CD4-positive, alpha-beta T cell treated with Interleukin-15 for 4 hours (primary cell): ENCODE measurements around the gene KLHDC8A.
A peak's percentile ranks its signal among the peaks of the same experiment; 100 is the strongest.
"Not testable (repeated sequence)": the region's sequence is repeated elsewhere in the genome, so short reads cannot be mapped to it uniquely, and the experiment has no call there.

Experiments
- DNase-seq: peaks from one replicate; pipeline ENCODE4 v3.0.0-alpha.2; 2020; ENCODE audit warnings: low spot score

The KLHDC8A gene

GRCh38 chr1:205371871-205372660 is 15.3 kb upstream of the KLHDC8A start:
- DNase-seq: no peak

GRCh38 chr1:205370780-205371179 is 14.1 kb upstream of the KLHDC8A start:
- DNase-seq: no peak

GRCh38 chr1:205369701-205370123 is 13.0 kb upstream of the KLHDC8A start:
- DNase-seq: no peak

DNA sequence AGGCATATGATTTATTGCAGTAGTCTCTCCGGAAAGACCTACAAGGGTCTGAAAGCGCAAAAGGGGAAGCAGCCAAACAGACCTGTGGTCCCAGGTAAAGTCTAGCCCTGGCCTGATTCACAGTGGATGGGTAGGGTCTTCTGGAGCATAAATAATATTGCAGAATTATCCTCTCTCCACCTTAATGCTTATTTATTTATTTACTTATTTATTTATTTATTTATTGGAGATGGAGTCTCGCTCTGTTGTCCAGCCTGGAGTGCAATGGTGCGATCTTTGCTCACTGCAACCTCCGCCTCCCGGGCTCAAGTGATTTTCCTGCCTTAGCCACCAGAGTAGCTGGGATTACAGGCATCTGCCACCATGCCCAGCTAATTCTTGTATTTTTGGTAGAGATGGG is 11.8 kb upstream of the KLHDC8A start:
- no peak for DNase-seq

DNA sequence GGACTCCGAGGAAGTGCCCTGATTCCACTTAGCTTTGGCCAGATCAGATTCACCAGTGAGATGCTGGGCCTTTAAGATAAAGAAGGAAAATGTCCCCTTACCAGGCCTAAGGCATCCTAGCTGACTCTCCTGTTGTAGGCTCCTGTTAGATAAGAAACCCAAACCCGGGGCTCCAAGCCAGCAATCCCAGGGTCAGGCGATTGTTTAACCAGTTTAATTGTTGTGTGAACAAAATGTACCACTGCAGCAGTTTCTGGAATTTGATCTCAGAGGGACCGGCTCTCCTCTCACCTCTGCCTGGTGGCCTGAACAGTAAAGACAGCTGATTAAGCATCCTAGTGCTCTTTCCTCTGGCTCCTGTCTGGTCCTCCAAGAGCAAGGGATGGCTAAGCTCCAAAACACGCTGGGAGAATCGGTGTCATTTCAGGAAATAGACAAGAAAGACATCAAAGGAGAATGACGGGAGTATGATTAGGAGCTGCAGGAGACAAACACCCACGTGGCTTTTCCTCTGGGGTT is 9.3 kb upstream of the KLHDC8A start:
- no peak for DNase-seq

- not testable (repeated sequence) for DNase-seq
Observed at GRCh38 chr1:205365086-205365485, 8.4 kb upstream of the KLHDC8A start.

DNA sequence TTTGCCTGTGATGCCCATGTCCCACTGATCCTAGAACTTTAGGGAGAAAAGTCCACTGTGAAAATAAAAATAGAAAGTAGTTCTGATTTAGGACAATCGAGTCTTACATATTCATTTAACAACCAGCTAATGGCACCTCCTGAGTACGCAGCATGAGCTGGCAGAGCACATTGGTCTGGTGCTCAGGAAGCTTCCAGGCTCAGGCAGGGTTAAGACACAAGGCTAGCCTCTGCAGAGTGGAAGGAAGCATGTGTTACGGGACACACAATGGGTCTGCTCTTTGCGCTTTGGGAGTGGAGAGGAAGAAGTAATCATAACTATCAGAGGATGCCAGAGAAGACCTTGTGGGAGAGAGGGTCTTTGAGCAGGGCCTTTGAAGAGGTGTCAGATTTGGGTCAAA is 4.2 kb upstream of the KLHDC8A start:
- no peak for DNase-seq

GRCh38 chr1:205359771-205360565 is 3.2 kb upstream of the KLHDC8A start:
- no peak for DNase-seq

GRCh38 chr1:205358579-205358978 is 1.9 kb upstream of the KLHDC8A start:
- no peak for DNase-seq

- no peak for DNase-seq
Observed at GRCh38 chr1:205357567-205357966, 845 bp upstream of the KLHDC8A start.

DNA sequence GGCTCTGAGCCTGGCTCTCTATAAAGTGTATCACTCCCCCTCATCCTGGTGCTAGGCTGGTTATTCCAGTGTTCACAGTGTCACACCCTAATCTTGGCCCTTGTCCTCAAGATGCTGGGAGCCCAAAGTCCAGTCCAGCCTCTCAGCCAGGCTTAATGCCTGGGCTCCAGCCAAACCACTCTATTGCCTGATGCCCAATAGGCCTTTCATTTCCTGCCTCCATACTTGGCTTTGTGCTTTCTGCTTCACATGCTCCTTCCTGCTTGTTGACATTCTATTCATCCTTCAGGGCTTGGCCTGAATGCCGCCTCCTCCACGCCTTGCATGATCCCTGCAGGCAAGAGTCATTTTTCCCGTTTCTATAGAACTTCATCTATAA is 1.7 kb downstream of the KLHDC8A start:
- DNase-seq: no peak

DNA sequence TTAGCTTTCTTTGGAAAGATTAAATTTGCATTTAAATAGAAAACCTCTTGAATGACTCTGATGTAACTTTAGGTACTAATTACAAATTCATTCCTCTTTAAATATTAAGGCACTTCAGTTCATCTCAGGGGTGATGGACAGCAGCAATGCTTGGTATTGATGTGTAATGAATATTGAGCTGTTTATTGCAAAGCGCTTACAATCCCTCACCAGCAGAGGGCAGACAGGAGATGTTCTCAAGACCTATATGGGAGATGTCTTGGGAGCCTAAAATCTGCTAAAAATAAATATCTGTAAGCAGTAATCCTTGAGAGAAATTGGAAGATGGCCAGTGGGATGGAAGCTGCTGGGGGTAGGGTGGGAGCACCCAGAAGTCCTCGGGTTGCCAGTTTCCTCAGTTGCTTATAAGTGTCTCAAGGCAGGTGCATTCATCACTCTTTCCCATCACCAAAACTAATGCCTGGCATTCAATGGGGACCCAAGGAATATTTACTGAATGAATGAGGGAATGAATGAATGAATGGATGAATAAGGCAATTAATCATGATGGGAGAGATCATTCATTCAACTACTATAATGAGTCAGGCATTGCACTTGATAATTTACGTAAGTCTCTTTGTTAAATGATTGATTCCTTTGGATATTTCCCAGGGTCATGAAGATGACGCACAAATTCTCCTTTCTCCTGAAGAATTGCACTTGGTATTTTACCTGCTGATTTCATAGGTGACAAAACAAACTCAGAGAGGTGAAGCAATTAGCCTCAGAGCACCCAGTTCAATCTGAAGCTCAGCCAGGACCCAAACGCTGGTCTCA is 2.3 kb downstream of the KLHDC8A start:
- peak; percentile 68 for DNase-seq

DNA sequence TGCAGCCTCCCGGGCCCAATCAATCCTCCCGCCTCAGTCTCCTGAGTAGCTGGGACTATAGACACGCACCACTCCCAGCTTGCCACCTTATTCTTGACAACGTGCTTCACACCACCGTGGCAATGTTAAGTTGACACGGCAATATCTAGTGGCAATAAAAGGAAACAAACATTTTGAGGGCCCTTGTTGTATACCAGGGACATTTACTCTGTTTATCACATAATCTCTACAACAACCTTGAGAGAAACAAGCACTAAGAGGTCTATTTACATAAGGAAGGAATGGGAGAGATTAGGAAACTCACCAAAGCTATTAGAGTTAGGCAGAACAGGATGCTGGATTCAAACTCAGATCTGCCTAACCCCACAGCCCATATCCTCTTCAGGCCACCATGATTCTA is 3.1 kb downstream of the KLHDC8A start:
- no peak for DNase-seq

DNA sequence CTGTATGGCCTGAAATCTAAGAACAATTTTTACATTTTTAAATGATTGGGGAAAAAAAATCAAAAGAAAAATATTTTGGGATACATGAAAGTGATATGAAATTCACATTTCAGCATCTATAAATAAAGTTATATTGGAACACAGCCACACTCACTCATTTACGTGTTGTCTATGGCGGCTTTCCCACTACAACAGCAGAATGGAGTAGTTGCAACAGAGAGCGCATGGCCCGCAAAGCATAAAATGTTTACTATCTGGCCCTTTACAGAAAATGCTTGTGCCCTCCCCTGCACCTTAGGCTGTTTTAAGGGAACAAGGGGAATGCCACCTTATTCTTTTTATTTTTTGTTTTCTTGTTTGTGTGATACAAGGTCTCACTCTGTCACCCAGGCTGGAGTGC is 3.5 kb downstream of the KLHDC8A start:
- no peak for DNase-seq

DNA sequence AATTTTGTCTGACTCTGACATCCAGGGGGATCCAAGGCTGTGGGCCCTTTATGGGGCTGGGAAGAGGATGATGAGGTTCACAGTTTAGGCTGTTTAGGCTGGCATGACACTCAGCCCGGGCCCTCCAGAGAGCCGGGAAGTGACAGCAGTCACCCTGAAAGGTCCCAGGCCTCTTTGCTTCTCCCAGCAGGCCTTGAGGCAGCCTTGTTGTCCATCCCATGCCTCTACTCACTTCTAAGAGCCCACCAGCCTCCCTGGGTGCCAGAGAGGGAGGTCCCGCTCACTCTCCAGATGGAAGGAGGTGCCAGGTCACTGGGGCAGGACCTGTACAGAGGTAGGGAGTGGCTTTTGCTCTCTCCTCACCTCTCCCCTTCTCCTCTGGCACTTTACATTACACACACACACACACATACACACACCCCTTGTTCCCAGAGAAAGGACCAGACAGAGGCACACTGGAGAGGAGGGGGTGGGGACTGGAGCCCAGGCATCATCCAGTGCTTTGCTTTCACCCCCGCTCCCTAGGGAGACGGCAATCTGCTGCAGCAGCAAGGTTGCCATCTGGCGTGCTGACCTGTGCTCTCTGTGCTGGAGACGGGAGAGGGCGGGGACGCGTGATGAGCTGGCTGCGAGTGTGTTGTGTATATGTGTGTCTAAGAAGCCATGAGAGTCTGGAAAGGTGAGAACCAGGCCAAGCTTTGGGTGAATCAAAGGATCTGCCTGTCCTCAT is 4.6 kb downstream of the KLHDC8A start:
- DNase-seq: no peak

DNA sequence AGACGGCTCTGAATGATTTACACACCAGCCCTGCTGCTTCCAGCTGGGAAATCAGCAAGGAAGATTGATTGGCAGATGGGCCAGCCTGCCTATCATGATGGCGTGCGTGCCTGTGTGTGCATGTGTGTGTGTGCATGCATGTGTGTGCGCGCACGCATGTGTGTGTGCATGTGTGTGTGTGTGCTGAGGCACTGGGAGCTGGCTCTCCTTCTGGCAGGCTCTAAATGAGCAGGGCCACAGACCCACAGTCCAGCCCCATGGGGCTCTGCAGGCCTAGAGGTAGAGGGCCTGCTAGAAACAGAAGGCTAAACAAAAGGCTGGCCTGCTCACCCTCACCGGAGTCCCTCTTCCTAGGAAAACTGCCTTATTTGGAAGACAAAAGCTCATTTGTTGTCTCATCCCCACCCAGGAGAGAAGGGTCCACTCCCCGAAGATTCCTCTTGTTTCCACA is 6.0 kb downstream of the KLHDC8A start:
- no peak for DNase-seq

GRCh38 chr1:205350124-205350523 is 6.6 kb downstream of the KLHDC8A start:
- DNase-seq: no peak

DNA sequence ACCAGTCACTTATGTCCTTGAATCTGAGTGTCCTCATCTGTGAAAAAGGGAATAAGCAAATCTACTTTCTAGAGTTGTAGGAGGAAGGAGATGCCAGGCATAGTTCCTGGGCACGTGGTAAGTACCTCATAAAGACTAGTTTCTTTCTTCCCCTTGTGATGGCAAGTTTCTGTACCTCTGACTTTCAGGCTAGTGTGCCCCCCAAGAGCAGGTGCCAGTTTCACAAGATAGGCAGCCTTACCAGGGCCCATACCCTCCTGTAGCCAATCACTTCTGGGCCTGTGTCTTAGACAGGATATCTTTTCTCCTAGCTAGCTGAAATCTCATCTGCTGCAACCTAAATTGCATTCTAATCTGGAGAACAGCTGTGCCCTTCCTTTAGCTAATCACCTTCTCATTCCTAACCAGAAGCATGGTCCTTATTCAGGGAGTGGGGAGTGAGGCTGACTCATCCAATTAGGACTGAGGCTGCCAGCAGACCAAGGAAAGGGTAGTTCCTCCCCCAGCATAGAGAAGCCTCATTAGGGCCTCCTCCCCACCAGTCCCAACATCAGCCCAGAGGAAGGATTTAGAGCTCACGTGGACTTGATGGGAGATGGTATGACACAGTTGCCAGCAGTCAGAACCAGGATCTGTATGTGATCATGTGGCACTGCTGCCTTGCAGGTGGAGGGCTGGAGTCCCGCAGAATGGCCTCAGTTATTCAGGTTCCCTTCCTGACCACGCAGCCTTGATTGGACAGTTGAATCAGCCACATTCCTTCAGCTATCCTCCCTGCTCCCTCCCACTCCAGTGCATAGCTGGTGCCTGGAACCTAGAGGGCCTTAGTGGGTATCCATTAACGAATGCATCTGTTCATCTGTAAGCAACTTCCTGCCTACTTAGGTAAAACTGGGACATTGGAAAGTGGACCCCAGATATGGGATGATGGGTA is 7.9 kb downstream of the KLHDC8A start:
- no peak for DNase-seq

DNA sequence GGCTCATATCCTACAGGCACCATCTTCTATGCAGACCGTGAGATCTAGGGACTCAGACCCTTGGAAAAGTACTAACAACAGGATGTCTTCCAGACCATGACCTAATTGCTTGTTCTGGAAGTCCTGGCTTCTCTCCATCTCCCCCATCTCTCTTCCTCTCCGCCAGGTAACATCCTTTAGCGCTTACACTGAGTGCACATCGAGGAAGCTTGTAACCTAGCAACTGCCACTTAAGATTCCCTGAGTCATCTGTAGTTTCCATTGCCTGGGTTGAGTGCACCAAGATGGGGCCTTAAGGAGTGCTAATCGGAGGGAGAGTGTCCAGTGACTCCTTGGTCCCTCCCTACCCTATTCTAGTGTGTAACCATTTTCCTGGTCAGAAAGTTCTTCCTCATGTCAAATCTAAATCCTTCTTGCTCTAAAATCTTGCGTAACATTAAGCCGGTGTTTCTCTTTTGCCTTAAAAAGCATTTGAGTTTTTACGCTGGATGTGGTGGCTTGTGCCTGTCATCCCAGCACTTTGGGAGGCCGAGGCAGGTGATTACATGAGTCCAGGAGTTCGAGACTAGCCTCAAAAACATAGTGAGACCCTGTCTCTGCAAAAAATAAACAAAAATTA is 9.7 kb downstream of the KLHDC8A start:
- DNase-seq: no peak

DNA sequence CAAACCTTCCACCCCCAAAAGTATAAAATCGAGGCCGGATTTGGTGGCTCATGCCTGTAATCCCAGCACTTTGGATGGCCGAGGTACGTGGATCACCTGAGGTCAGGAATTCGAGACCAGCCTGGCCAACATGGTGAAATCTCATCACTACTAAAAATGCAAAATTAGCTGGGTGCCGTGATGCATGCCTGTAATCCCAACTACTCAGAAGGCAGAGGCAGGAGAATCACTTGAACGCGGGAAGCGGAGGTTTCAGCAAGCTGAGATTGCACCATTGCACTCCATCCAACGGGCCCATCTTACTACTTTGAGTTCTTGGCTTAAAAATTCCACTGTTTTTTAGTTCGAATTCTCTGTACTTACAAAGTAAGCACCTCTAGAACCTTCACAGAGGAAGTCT is 11.0 kb downstream of the KLHDC8A start:
- DNase-seq: no peak
